Activated CD8-positive, alpha-beta memory T cell treated with anti-CD3 and anti-CD28 coated beads for 1 hour (primary cell): ENCODE data around the gene ARHGAP10.
"Not testable (repeated sequence)": the region's sequence is repeated elsewhere in the genome, so short reads cannot be mapped to it uniquely, and the experiment has no call there.

Source experiments
- DNase-seq, 2 donors: peaks; one replicate each; pipeline ENCODE4 v3.0.0-alpha.2; 2020; ENCODE audit warnings: low read depth in 1 of 2; ENCODE audit errors: extremely low read depth in 1 of 2

The ARHGAP10 gene

DNA sequence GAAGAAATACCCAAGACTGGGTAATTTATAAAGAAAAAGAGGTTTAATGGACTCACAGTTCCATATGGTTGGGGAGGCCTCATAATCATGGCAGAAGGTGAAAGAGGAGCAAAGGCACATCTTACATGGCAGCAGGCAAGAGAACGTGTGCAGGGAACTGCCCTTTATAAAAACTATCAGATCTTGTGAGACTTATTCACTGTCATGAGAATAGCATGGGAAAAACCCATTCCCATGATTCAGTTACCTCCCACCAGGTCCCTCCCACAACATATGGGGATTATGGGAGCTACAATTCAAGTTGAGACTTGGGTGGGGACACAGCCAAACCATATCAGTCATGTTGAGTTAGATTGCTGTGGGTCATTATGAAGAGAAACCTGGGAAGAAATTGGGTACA lies 153.3 kb downstream of the ARHGAP10 start:
- not testable (repeated sequence) for DNase-seq

DNA sequence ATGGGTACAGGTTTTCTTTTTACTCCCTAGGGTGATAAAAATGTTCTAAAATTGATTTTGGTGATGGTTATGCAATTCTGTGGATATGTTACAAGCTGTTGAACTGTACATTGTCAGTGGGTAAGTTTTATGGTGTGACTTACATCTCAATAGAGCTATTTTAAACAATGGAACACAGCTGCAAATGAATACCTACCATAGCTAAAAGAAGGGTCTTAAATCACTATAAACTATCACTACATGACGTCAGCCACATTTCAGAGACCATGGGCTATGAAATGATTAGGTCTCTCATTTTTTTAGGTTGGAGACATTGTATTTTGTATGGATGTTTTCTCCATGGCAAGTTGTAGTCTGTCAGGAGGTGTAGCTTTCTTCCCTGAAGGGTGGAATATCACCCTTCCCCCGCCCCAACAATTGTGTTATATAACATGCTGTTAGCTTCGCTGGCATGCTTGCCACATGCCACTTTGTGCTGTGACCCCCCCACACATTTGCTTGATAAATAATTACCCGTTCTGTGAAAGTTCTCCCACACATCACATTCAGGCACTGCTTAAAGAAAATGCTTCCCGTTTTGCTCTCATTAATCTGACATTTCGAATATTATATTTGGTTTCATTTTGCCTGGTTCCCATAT lies 159.7 kb downstream of the ARHGAP10 start:
- DNase-seq, result no peak

DNA sequence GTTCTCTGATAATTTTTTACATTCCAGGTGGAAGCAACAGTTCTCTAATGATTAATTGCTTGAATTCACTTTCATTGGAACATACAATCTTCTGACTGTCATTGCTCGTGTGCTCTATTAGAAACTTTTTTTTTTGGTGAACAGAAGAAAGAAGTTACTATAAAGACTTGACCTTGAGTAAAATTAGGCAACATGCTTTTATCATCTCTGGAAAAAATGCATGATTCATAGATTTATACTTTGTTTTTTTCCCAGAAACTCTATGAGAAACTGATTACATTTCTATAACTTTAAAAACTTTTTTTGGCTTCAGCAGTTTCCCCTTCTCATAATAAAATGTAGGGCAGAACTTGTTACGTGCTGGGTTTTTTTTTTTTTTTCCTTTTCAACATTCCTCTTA lies 167.6 kb downstream of the ARHGAP10 start:
- no peak for DNase-seq

DNA sequence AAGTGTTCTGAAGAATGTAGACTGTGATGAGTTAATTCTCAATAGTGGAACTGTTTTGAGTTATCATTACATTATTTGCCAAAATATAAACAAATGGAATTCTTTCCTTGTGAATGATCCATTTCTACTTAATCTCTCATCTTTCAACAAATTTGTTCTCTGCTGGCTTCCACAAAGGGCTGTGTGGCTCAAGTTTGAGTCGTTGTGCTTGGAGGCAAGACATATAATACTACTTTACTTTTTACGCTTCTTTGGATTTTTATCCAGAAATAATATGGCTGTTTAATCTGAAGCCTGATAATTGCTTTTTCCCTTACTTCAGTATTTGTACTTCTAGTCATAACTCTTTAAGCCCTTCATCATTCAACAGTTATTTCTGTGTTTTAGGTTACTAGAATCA lies 169.5 kb downstream of the ARHGAP10 start:
- no peak for DNase-seq

DNA sequence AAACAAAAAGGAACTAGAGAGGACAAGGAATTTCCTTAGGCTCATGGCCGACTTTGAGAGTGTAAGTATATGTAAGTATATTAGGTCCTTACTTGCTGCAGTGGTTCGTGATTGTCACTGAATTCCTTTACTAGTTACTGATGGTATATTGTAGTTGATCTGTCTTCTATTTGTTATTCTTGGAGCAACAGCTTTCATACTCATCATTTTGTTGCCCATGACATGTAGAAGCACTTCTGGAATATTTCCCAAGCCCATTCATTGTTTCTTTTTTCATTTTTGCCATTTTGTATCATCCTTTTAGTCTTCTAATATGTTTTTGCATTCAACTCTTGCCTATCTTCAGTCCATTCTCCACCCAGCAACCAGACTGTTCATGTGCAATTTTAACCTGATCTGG lies 170.0 kb downstream of the ARHGAP10 start:
- no peak for DNase-seq

DNA sequence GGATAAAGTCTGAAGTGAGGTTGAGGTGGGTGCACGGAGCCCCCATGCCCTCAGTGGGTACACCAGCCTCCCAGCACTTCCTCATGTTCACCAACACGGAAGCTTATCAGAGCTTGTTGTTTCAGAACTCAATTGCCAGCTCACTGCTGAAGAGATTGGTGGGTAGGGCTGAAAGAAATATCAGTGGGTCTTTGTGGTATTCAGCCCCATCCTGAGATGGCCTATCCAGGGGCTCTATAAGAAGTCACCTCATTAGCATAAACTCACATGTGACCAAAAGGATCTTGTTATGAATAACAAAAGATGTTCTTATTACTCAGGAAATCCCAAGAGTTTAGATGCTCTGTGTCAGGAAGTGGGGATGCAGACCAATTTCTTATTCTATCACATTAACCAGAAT lies 177.3 kb downstream of the ARHGAP10 start:
- DNase-seq, result no peak

DNA sequence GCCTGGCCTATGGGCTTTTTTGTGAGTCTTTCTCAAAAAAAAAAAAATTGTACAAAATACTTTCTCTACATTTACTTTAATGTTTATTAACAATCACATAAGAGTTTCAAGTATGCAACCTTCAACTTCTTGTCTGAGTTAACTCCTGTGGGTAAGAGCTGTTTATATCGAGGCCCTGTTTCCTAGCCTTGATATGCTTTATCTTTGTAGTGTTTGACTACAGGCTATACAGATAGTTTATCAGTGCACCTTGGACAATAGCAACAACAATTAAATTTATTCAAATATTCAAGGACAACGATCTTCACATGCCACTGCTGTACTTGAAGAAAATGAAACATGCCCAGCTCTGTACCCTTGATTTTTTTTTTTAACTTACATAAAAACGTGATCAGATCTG lies 178.4 kb downstream of the ARHGAP10 start:
- no peak for DNase-seq

DNA sequence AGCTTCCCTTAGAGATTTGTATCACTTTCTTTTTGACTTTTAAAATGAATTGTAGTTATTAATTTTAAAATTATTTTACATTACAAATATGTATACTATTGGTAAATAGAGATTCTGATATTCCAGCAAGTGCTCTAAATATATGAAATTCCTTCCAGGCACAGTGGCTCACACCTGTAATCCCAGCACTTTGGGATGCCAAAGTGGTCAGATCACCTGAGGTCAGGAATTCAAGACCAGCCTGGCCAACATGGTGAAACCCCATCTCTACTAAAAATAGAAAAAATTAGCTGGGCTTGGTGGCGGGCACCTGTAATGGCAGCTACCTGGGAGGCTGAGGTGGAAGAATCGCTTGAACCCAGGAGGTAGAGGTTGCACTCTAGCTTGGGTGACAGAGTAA lies 180.2 kb downstream of the ARHGAP10 start:
- not testable (repeated sequence) for DNase-seq

DNA sequence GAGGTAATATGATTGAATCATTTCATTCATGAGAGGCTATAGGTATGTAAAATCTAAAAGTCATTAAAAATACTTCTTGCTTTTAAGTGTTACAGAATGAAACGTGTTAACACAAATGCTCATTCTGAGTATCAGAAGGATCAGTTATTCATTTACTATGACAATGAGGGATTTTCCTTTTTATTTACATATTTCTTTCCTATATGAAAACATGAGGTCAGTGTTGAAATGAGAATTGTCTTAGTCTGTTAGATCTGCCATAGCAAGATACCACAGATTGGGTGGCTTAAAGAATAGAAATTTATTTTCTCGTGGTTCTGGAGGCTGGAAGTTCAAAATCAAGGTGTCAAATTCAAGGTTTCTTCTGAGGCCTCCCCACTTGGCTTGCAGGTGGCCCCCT lies 181.2 kb downstream of the ARHGAP10 start:
- no peak for DNase-seq

DNA sequence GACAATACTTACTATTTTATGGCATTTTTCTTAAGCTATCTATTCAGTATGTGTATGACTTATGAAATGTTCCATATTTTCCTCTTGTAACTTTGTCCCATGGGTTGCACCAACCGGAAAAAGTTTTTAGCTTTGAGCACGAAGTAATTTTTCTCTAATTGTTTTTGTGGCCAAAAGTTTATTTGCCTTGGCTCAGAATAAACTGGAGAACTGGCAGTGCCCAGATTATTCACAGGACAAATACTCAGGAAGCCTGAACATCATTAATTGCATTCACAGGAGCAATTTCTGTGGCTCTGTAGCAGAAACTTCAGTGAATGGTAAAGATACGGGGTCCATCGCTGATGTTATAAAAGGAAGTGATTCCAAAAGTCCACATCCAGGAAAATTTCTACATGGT lies 184.5 kb downstream of the ARHGAP10 start:
- DNase-seq, result no peak

DNA sequence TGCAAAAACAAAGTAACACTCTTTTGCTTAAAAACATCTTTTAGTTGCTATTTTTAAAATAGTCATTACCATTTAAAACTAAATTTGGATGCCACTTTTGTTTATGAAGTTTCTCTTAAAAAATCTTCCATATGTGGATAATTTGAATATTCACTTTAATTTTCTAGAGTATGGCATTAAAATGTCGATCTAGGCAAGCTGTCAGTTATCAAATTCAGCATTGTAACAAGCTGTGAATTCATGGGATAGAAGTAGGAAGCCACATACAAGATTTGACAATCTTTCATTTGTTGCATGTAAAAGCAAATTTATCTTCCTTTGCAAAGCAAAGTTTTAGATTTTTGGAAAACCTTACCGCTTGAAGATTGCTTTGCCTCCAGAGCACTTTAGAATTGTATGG lies 191.5 kb downstream of the ARHGAP10 start:
- DNase-seq, result no peak

DNA sequence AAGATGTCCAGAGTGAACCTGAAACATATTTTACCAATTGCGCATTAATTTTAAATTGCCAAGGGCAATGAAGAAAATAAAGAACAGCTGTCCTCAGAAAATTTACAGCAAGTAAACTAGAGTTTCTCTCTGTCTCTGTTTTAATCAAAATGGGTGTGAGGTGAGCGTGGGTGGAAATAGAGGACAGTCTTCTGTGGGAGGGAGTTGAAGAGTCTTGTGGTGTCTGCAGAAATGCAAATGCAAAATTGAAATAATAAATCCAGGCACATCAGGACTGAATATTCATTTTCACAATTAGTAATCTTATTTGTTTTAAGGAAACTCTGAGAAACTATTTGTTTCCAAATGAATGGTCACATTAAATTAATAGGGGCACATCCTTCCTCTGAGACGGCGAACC lies 192.0 kb downstream of the ARHGAP10 start:
- no peak for DNase-seq

DNA sequence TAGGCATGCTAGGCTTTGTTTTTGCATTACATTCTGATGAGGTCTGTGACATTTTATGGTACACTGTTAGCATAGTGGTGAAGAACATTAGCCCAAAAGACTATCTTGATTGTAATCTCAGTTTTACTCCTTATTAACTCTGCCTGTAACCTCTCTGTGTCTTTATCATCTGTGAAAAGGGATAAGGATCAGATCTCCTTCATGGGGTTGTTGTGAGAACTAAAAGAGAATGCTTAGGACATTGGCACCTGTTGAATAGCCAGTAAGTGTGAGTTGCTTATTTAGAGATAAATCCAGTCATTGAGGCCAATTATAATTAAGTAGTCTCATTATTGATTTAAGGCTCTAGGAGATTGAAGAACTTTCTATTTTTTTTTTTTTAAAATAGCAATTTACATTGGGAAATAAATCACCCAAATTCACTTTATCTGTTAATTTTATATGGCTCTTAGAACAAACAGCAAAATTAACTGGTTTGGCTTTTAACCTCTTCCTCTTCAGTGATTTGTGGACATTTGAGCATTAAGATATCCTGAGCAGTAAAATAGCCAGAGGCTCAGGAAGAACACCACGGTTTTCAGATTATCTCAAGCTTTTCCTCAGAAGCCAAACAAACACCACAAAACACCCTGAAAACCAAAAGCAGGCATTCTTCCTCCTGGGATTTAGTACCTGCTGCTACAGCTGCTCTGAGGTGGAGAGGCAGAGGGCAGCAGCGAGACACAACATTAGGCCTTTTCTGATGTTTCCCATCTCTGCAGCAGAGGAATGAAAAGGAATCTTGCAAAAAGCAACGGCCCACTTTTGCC lies 192.9 kb downstream of the ARHGAP10 start:
- no peak for DNase-seq

DNA sequence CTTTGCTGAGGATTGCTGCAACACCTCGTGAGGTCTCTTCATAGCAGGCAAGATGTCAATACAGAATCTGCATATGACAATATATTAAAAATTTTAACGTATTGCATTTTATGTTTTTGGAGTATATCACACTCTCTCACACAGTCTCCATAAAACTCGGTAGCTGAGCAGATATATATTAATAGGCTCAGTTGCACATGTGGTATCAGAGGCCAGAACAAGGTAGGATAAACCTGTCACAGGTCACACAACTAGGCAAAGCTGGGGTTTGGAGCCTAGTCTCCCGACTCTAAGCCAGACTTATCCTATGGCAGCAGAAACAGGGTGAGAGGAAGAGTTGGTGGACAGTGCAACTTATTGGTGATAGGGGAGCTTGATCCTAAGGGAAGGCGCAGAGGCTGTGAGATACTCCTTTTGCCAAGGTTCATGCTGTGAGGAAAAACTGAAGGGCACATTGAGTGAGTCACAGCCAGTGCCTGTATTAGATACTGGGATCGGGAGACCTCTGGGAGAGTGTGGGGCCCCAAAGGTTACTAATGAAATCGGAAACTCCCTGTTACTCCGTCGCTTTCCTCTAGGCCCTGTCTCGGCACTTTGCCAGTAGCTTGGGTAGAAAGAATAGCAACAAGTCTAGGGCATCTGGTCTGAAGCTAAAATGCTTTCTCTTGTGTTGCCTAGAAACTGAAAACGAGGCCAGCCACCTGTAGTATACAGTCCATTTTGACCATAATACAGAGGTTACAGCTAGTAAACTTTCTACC lies 195.7 kb downstream of the ARHGAP10 start:
- no peak for DNase-seq

DNA sequence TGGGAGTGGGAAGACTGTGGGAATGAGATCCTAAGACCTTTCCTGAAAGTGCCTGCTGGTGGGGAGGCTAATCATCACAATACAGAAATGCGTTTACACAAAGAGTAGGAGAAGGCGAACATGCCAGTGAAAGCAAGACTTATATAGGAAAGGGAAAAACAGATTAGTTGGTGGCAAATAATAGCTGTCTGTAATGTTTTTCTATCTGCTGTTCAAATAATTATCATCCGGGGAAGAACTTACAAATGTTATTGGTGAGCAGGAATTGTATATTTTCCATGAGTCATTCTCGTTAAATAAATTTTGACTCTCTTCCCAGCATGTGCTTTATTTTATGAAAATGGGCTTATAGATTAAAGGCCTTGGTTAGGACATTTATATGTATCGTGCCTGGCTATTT lies 196.5 kb downstream of the ARHGAP10 start:
- no peak for DNase-seq

DNA sequence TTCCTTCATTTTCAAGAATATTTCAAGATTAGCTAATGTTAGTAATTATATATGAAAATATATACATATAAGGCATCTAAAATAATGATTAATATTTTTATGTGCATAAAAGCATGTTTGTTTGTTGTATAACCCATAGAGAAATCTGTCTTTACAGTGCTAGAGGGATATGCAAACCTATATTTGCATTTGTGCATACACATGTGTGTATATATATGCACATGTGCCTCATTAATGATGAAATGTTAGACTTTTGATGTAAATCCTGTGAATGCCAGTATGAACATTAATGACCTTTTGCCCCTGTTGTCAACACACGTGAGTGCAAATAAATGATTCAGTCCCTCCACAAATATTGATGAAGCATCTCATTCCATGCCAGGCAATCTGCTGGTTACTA lies 197.9 kb downstream of the ARHGAP10 start:
- DNase-seq, result no peak

DNA sequence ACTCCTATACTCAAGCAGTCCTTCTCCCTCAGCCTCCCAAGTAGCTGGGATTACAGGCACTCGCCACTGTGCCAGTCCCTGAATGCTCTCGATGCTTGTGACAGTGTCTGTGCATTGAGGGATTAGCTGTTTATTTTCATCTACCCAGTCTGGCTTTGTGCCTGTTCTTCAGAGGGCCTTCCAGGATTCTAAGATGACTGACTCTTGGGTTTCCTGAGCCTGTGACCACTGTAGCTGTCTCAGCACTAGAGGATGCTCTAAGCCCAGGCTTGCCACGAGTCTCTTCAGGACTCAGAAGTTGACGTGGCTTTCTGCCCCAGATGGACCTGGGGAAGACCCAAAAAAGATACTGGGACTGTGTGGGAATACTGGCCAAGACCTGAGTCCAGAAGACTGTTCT lies 201.4 kb downstream of the ARHGAP10 start:
- no peak for DNase-seq

DNA sequence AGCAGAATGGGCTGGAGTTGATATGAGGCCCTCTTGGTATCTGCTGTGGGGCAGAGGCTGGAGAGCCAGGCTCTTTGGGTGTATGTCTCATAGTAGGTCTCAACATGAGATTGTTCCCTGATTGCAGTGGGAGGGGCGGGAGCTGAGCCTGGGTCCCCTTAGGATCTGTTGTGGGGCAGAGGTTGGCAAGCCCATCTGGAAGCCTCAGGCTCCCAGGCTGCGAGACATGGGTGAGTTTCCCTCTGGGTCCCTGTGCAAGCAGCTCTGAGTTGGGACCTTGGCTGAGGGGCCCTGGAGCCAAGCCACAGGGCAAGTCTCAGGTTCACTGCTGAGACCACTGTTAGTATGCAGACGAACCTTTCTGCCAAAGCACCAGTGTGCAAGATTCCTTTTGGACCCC lies 201.9 kb downstream of the ARHGAP10 start:
- no peak for DNase-seq

DNA sequence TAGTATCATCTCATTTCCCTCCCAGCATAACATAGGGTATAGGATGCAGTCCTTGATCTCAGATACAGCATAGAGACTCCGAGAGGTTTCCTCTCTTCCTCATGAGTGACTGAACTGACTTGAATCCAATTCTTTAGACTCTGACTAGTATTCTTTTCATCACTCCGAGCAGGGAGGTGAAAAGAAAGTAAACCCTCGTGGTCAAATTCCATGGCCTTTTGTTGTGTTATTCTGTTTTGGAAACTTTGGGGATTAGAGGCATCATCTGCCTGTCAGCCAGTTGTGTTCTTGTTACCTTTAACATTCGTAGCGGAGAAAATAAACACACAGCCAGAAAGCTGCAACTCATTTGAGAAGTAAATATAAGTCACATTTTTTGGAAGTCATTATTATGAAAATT lies 206.6 kb downstream of the ARHGAP10 start:
- no peak for DNase-seq

DNA sequence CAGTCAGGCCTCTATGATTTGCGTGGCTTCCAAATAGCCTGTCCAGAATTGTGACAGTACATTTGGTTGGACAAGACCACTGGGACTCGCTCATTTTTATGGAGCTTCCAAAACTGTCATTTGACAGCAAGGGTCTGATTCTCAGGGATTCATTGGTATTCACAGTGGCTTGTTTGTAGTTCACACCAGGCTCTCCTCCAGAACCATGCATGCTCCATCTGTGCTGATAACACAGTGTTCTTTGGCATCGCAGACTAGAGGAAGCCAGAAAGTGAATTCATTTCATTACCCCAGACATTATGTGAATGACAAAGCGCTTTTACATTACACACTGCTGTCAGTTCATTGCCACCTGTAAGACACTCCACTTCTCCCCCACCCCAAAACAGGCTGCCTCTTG lies 208.3 kb downstream of the ARHGAP10 start:
- DNase-seq, result no peak

DNA sequence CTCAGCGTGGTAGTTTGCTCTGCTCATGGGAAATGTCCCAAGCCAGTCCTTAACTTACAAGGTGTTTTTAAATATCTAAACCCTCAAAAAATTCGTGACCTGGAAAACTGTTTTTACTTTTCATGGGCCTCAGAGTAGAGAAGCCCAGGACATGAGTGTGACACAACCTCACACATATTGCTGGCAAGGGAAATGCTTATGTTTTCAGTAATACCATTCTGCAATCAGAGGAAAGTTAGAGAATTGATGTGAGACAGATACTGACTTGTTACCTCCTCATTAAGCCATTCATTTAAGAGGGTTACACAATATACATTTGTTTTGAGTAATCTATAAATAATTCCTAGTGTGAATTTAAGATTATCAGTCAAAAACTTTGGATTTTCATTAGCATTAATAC lies 209.5 kb downstream of the ARHGAP10 start:
- DNase-seq, result no peak

DNA sequence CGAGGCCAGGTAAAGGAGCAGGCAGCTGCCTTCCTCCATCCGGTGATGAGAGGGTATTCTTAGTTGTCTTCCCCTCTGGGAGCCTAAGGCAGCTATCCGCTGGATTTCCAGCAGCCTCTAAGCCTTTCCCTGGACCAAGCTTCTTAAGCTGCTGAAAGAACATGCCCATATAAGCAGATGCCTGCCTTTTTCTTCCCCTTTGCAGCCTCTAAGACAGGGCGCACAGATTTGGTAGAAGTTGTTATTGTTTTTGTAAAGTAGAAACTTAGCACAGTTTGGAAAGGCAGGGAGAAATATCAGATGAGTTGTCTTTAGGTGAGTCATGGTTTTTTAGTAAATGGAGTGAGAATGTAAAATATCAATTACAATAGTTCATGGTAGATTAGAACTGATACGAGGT lies 210.8 kb downstream of the ARHGAP10 start:
- no peak for DNase-seq
